GM12875 (cell line): ENCODE data around the gene SWAP70.

Experiments used
- H3K4me3 ChIP-seq: one replicate; pipeline ENCODE4 v1.5.1; 2011; ENCODE audit warnings: low read depth, low read length, control low read depth
- CTCF ChIP-seq: IDR thresholded peaks from 2 replicates; pipeline ENCODE4 v1.5.1; 2011; ENCODE audit warnings: low read depth, mild to moderate bottlenecking, control low read depth, inconsistent platforms, low read length, moderate library complexity, borderline replicate concordance; ENCODE audit not compliant: insufficient read depth

SWAP70 gene

GRCh38 chr11:9762531-9762930 lies 98.7 kb downstream of the SWAP70 start:
- no peak for TF ChIP-seq CTCF
- no peak overlapping the region for H3K4me3 ChIP-seq

- H3K4me3 ChIP-seq = no peak overlapping the region
- no peak for TF ChIP-seq CTCF
These were observed 99.4 kb downstream of the SWAP70 start for GRCh38 chr11:9763301-9763700.

GRCh38 chr11:9765320-9766101 lies 101.6 kb downstream of the SWAP70 start:
- no peak for TF ChIP-seq CTCF

GRCh38 chr11:9769621-9770020 lies 105.7 kb downstream of the SWAP70 start:
- no peak overlapping the region for H3K4me3 ChIP-seq

More at GRCh38 chr11:9765320-9766101, 101.6 kb downstream of the SWAP70 start:
- H3K4me3 ChIP-seq = no peak overlapping the region

GRCh38 chr11:9771071-9771511 lies 107.2 kb downstream of the SWAP70 start:
- no peak for TF ChIP-seq CTCF
- H3K4me3 ChIP-seq = no peak overlapping the region

More at GRCh38 chr11:9769621-9770020, 105.7 kb downstream of the SWAP70 start:
- no peak for TF ChIP-seq CTCF

GRCh38 chr11:9772218-9772617 lies 108.3 kb downstream of the SWAP70 start:
- H3K4me3 ChIP-seq = no peak overlapping the region
- TF ChIP-seq CTCF = no peak

- no peak for TF ChIP-seq CTCF
- no peak overlapping the region for H3K4me3 ChIP-seq
These were observed 109.6 kb downstream of the SWAP70 start for GRCh38 chr11:9773524-9773923.
